Smooth muscle cell (in vitro differentiated cells): Measurements from ENCODE around the gene CHN2. TPM values are rescaled to one million over a fixed set of nuclear protein-coding genes. Genes with fewer than 3 reads are reported as not detected.

Experiments
- DNase-seq: peaks from one replicate; lab custom pipeline; 2025; ENCODE audit not compliant: unreplicated experiment; lab: John Stamatoyannopoulos, UW
- H2AFZ ChIP-seq: fragments of 200-600 bp; sonication (generic); 2 replicates; pipeline ENCODE4 v1.6.0; 2016; ENCODE audit warnings: antibody characterized with exemption, low read depth, mild to moderate bottlenecking
- H3F3A ChIP-seq: fragments of 200-600 bp; sonication (generic); 2 replicates; pipeline ENCODE4 v1.6.0; 2017; ENCODE audit warnings: antibody characterized with exemption, low read depth
- H3K27ac ChIP-seq: fragments of 200-600 bp; sonication (generic); 2 replicates; pipeline ENCODE4 v1.5.1; 2016; ENCODE audit warnings: low read depth, mild to moderate bottlenecking
- H3K27me3 ChIP-seq: fragments of 200-600 bp; sonication (generic); 2 replicates; pipeline ENCODE4 v1.6.1; 2016; ENCODE audit warnings: low read depth, mild to moderate bottlenecking
- H3K36me3 ChIP-seq: fragments of 200-600 bp; sonication (generic); 2 replicates; pipeline ENCODE4 v1.5.1; 2016; ENCODE audit warnings: low read depth
- H3K4me1 ChIP-seq: fragments of 200-600 bp; sonication (generic); 2 replicates; pipeline ENCODE4 v1.5.1; 2016; ENCODE audit warnings: low read depth
- H3K4me2 ChIP-seq: fragments of 200-600 bp; sonication (generic); 2 replicates; pipeline ENCODE4 v1.6.0; 2016; ENCODE audit warnings: mild to moderate bottlenecking
- H3K4me3 ChIP-seq: fragments of 200-600 bp; sonication (generic); 2 replicates; pipeline ENCODE4 v1.5.1; 2016; ENCODE audit warnings: mild to moderate bottlenecking
- H3K79me2 ChIP-seq: fragments of 200-600 bp; sonication (generic); 2 replicates; pipeline ENCODE4 v1.6.0; 2016; ENCODE audit warnings: low read depth, mild to moderate bottlenecking
- H3K9ac ChIP-seq: fragments of 200-600 bp; sonication (generic); 2 replicates; pipeline ENCODE4 v1.6.0; 2016; ENCODE audit warnings: low read depth
- H3K9me3 ChIP-seq: fragments of 200-600 bp; sonication (generic); replicated peaks from 2 replicates; pipeline ENCODE4 v1.5.1; 2016; ENCODE audit warnings: low read depth
- H4K20me1 ChIP-seq: fragments of 200-600 bp; sonication (generic); 2 replicates; pipeline ENCODE4 v1.6.0; 2016; ENCODE audit warnings: low read depth
- CTCF ChIP-seq: fragments of 200-600 bp; sonication (generic); IDR thresholded peaks from 2 replicates; pipeline ENCODE4 v1.5.1; 2017; ENCODE audit warnings: borderline replicate concordance, mild to moderate bottlenecking, antibody characterized with exemption; ENCODE audit not compliant: insufficient read depth, poor library complexity, severe bottlenecking
- WGBS: methylation state at CpG from one replicate; pipeline ENCODE4 v1.1.7; 2016; ENCODE audit warnings: low lambda C conversion rate; 5-methylcytosine and 5-hydroxymethylcytosine counted together
- polyA plus RNA-seq: library from polyadenylated mRNA; unstranded; fragments of >200 nt; fragmentation: Nextera tagmentation; extraction: Ambion mirVana; gene quantifications from 2 replicates; pipeline ENCODE4 v1.2.1, GENCODE V29; 2016
- total RNA-seq: library from RNA; depleted of rRNA; stranded (reverse); fragments of >200 nt; gene quantifications from 2 replicates; pipeline ENCODE4 v1.2.3, GENCODE V29; 2014

CHN2 gene
- total and polyA plus RNA-seq, 2 experiments from 2014 or later, result 7.4 to 20.7 TPM

- H4K20me1 ChIP-seq, result no peaks in the 10 kb centered on the region
- H2AFZ ChIP-seq, result no peak overlapping the region
- TF ChIP-seq CTCF, result no peak
- no peak overlapping the region for H3K9ac ChIP-seq
- no peaks in the 10 kb centered on the region for H3K79me2 ChIP-seq
- 94% methylated on average over 1 of the region's 1 CpG for WGBS
- DNase-seq, result no peak
- H3K27ac ChIP-seq, result no peak overlapping the region
- H3K9me3 ChIP-seq, result no peaks in the 10 kb centered on the region
- no peak overlapping the region for H3K4me2 ChIP-seq
- peaks cover 52% of the 10 kb centered on the region for H3K27me3 ChIP-seq
- H3F3A ChIP-seq, result no peaks in the 10 kb centered on the region
- no peaks in the 10 kb centered on the region for H3K36me3 ChIP-seq
- peaks cover 10% of the 10 kb centered on the region for H3K4me1 ChIP-seq
- H3K4me3 ChIP-seq, result no peak overlapping the region
Observed at GRCh38 chr7:29192323-29192722, 2.3 kb upstream of the CHN2 start.

- Histone ChIP-seq H3K36me3 (no peaks in the 10 kb centered on the region), H3F3A (no peaks in the 10 kb centered on the region), H3K27me3 (peaks cover 52% of the 10 kb centered on the region), H3K4me2 (no peak overlapping the region), H2AFZ (no peak overlapping the region), H3K9ac (no peak overlapping the region), H3K79me2 (peaks cover 3% of the 10 kb centered on the region), H3K9me3 (no peaks in the 10 kb centered on the region), H4K20me1 (no peaks in the 10 kb centered on the region), H3K4me3 (no peak overlapping the region), H3K4me1 (peaks cover 10% of the 10 kb centered on the region), H3K27ac (no peak overlapping the region)
- TF ChIP-seq CTCF, result no peak
- WGBS, result 86% methylated on average over 8 of the region's 8 CpGs
- no peak for DNase-seq
Observed at GRCh38 chr7:29192811-29193210, 1.8 kb upstream of the CHN2 start.

- Histone ChIP-seq H3K27ac (no peak overlapping the region), H4K20me1 (no peaks in the 10 kb centered on the region), H3K4me3 (peak overlapping the region; percentile 82), H2AFZ (no peak overlapping the region), H3K36me3 (no peaks in the 10 kb centered on the region), H3K4me1 (peaks cover 10% of the 10 kb centered on the region), H3K27me3 (peaks cover 59% of the 10 kb centered on the region), H3K9me3 (no peaks in the 10 kb centered on the region), H3F3A (no peaks in the 10 kb centered on the region), H3K79me2 (peaks cover 6% of the 10 kb centered on the region), H3K4me2 (peak overlapping the region; percentile 86), H3K9ac (no peak overlapping the region)
- WGBS, result 15% methylated on average over 24 of the region's 26 CpGs
- no peak for TF ChIP-seq CTCF
- no peak for DNase-seq
Observed at GRCh38 chr7:29193316-29194205, 1.0 kb upstream of the CHN2 start.
